ENCODE results near the gene FERMT3. TPM values are rescaled to one million over a fixed set of nuclear protein-coding genes. Genes with fewer than 3 reads are reported as not detected.

Gene FERMT3
- total and polyA plus RNA-seq, 4 donors, result 3.4 to 47.2 (median 9.7) TPM

GRCh38 chr11:64255135-64256128 lies 48.9 kb downstream of the FERMT3 start (continued):
- TF ChIP-seq, protein P1, sequence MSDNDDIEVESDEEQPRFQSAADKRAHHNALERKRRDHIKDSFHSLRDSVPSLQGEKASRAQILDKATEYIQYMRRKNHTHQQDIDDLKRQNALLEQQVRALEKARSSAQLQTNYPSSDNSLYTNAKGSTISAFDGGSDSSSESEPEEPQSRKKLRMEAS (IDR thresholded peaks at IDR 0.05), result no peak

DNA sequence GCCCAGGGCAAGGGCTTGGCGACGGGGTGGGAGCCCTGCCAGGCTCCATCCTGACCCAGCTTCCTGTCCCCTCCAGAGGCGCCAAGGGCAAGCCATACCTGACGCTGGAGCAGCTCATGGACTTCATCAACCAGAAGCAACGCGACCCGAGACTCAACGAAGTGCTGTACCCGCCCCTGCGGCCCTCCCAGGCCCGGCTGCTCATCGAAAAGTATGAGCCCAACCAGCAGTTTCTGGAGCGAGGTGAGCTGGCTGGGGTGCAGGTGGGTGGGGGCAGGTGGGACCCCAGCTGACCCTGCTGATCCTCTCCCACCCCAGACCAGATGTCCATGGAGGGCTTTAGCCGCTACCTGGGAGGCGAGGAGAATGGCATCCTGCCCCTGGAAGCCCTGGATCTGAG lies 49.8 kb downstream of the FERMT3 start:
- WGBS, result 91% methylated on average over 15 of the region's 15 CpGs
- Histone ChIP-seq H3K4me1 (ENCODE audit: control insufficient read depth in 4 of 4, insufficient read depth in 4 of 4, low read length in 3 of 4) (peaks cover 0 to 9% (median 8%) of the 10 kb centered on the region in 4 donors), H3K9ac (ENCODE audit: low read depth in 1 of 2, low read length in 2 of 2) (no peak overlapping the region), H3K27me3 (ENCODE audit: control insufficient read depth in 4 of 4, insufficient read depth in 4 of 4, low read length in 3 of 4) (no peaks in the 10 kb centered on the region), H3K27ac (ENCODE audit: low read depth in 1 of 2, low read length in 2 of 2) (no peak overlapping the region), H3K36me3 (ENCODE audit: control insufficient read depth in 4 of 4, insufficient read depth in 3 of 4, low read depth in 1 of 4, low read length in 3 of 4) (peaks cover 0 to 12% (median 3%) of the 10 kb centered on the region in 4 donors), H3K4me3 (ENCODE audit: low read depth in 1 of 3, low read length in 3 of 3) (no peak overlapping the region), H3K9me3 (ENCODE audit: control insufficient read depth in 4 of 4, low read length in 3 of 4) (no peaks in the 10 kb centered on the region)
- TF ChIP-seq, protein P2, sequence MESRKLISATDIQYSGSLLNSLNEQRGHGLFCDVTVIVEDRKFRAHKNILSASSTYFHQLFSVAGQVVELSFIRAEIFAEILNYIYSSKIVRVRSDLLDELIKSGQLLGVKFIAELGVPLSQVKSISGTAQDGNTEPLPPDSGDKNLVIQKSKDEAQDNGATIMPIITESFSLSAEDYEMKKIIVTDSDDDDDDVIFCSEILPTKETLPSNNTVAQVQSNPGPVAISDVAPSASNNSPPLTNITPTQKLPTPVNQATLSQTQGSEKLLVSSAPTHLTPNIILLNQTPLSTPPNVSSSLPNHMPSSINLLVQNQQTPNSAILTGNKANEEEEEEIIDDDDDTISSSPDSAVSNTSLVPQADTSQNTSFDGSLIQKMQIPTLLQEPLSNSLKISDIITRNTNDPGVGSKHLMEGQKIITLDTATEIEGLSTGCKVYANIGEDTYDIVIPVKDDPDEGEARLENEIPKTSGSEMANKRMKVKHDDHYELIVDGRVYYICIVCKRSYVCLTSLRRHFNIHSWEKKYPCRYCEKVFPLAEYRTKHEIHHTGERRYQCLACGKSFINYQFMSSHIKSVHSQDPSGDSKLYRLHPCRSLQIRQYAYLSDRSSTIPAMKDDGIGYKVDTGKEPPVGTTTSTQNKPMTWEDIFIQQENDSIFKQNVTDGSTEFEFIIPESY (IDR thresholded peaks at IDR 0.05), result no peak
- TF ChIP-seq TAF1 (conservative IDR thresholded peaks at IDR 0.05), result no peak
- TF ChIP-seq FOXA1 (IDR thresholded peaks at IDR 0.05), result no peak
- no peak for TF ChIP-seq RXRA (IDR thresholded peaks at IDR 0.05)
- no peak for TF ChIP-seq YY1 (IDR thresholded peaks at IDR 0.05)
- TF ChIP-seq HNF4G (IDR thresholded peaks at IDR 0.05), result no peak
- DNase-seq (ENCODE audit: low spot score), result no peak

GRCh38 chr11:64258356-64258755 lies 51.8 kb downstream of the FERMT3 start:
- Histone ChIP-seq H3K9ac (ENCODE audit: low read depth in 1 of 2, low read length in 2 of 2) (no peak overlapping the region), H3K36me3 (ENCODE audit: control insufficient read depth in 4 of 4, insufficient read depth in 3 of 4, low read depth in 1 of 4, low read length in 3 of 4) (peaks cover 0 to 13% (median 4%) of the 10 kb centered on the region in 4 donors), H3K4me1 (ENCODE audit: control insufficient read depth in 4 of 4, insufficient read depth in 4 of 4, low read length in 3 of 4) (no peaks in the 10 kb centered on the region), H3K27me3 (ENCODE audit: control insufficient read depth in 4 of 4, insufficient read depth in 4 of 4, low read length in 3 of 4) (no peaks in the 10 kb centered on the region), H3K4me3 (ENCODE audit: low read depth in 1 of 3, low read length in 3 of 3) (no peak overlapping the region), H3K27ac (ENCODE audit: low read depth in 1 of 2, low read length in 2 of 2) (no peak overlapping the region), H3K9me3 (ENCODE audit: control insufficient read depth in 4 of 4, low read length in 3 of 4) (no peaks in the 10 kb centered on the region)
- TF ChIP-seq GABPA (IDR thresholded peaks at IDR 0.05 in 1 of 2, conservative IDR thresholded peaks at IDR 0.05 in 1 of 2) (no peak), YY1 (IDR thresholded peaks at IDR 0.05) (no peak), NR2F2 (IDR thresholded peaks at IDR 0.05) (no peak), SP1 (IDR thresholded peaks at IDR 0.05) (no peak), FOXA1 (IDR thresholded peaks at IDR 0.05) (no peak), ATF3 (IDR thresholded peaks at IDR 0.05) (no peak), EGR1 (IDR thresholded peaks at IDR 0.05; ENCODE audit: low read depth in 2 of 2) (no peak), FOXA2 (IDR thresholded peaks at IDR 0.05) (no peak), RAD21 (IDR thresholded peaks at IDR 0.05) (no peak), TAF1 (conservative IDR thresholded peaks at IDR 0.05) (no peak), CTCF (IDR thresholded peaks at IDR 0.05; ENCODE audit: low read depth, low read length, missing input control) (no peak), JUND (IDR thresholded peaks at IDR 0.05) (no peak), RXRA (IDR thresholded peaks at IDR 0.05) (no peak), HNF4G (IDR thresholded peaks at IDR 0.05) (no peak), HNF4A (conservative IDR thresholded peaks at IDR 0.05) (no peak)
- TF ChIP-seq, protein P1 (IDR thresholded peaks at IDR 0.05), result no peak
- TF ChIP-seq, protein P3, sequence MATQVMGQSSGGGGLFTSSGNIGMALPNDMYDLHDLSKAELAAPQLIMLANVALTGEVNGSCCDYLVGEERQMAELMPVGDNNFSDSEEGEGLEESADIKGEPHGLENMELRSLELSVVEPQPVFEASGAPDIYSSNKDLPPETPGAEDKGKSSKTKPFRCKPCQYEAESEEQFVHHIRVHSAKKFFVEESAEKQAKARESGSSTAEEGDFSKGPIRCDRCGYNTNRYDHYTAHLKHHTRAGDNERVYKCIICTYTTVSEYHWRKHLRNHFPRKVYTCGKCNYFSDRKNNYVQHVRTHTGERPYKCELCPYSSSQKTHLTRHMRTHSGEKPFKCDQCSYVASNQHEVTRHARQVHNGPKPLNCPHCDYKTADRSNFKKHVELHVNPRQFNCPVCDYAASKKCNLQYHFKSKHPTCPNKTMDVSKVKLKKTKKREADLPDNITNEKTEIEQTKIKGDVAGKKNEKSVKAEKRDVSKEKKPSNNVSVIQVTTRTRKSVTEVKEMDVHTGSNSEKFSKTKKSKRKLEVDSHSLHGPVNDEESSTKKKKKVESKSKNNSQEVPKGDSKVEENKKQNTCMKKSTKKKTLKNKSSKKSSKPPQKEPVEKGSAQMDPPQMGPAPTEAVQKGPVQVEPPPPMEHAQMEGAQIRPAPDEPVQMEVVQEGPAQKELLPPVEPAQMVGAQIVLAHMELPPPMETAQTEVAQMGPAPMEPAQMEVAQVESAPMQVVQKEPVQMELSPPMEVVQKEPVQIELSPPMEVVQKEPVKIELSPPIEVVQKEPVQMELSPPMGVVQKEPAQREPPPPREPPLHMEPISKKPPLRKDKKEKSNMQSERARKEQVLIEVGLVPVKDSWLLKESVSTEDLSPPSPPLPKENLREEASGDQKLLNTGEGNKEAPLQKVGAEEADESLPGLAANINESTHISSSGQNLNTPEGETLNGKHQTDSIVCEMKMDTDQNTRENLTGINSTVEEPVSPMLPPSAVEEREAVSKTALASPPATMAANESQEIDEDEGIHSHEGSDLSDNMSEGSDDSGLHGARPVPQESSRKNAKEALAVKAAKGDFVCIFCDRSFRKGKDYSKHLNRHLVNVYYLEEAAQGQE (IDR thresholded peaks at IDR 0.05), result no peak
- TF ChIP-seq, protein P2 (IDR thresholded peaks at IDR 0.05), result no peak
- WGBS, result 92% methylated on average over 24 of the region's 24 CpGs
- DNase-seq (ENCODE audit: low spot score), result no peak
